ENCODE measurements around the gene RUNDC3A.

Gene RUNDC3A

GRCh38 chr17:44304651-44305050 is 3.8 kb upstream of the RUNDC3A start:
- no peak for TF ChIP-seq POLR2AphosphoS5 (IDR thresholded peaks at IDR 0.05; ENCODE audit: borderline replicate concordance, low read depth, low read length)
- no peak for TF ChIP-seq FOXP2 (optimal IDR thresholded peaks at IDR 0.05; ENCODE audit: control extremely low read depth, extremely low read length, insufficient read depth)
- TF ChIP-seq EZH2 (IDR thresholded peaks at IDR 0.05), result no peak
- Histone ChIP-seq H3K4me3 (peak overlapping the region; percentile 9; the same call in 1 of the 2 replicates), H3K27ac (no peak overlapping the region), H3K36me3 (ENCODE audit: insufficient read depth, low read length) (no peaks in the 10 kb centered on the region), H3K9me3 (ENCODE audit: low read depth, low read length) (no peaks in the 10 kb centered on the region), H3K9ac (ENCODE audit: insufficient read length) (no peak overlapping the region)
- DNase-seq (ENCODE audit: low read depth, low spot score), result no peak

GRCh38 chr17:44307387-44308186 is 814 bp upstream of the RUNDC3A start:
- Histone ChIP-seq H3K9ac (ENCODE audit: insufficient read length) (no peak overlapping the region), H3K27ac (no peak overlapping the region)
- TF ChIP-seq FOXP2 (optimal IDR thresholded peaks at IDR 0.05; ENCODE audit: control extremely low read depth, extremely low read length, insufficient read depth) (no peak), EZH2 (IDR thresholded peaks at IDR 0.05) (no peak), POLR2AphosphoS5 (IDR thresholded peaks at IDR 0.05; ENCODE audit: borderline replicate concordance, low read depth, low read length) (no peak)

GRCh38 chr17:44308865-44309264 is 464 bp downstream of the RUNDC3A start:
- H3K9me3 ChIP-seq (ENCODE audit: low read depth, low read length), result no peaks in the 10 kb centered on the region
- no peak overlapping the region; the same call in 1 of the 2 replicates for H3K4me3 ChIP-seq
- H3K9ac ChIP-seq (ENCODE audit: insufficient read length), result no peak overlapping the region
- no peak for DNase-seq (ENCODE audit: low read depth, low spot score)
- no peaks in the 10 kb centered on the region for H3K36me3 ChIP-seq (ENCODE audit: insufficient read depth, low read length)
- H3K27ac ChIP-seq, result no peak overlapping the region
- TF ChIP-seq POLR2AphosphoS5 (IDR thresholded peaks at IDR 0.05; ENCODE audit: borderline replicate concordance, low read depth, low read length), result no peak
- no peak for TF ChIP-seq FOXP2 (optimal IDR thresholded peaks at IDR 0.05; ENCODE audit: control extremely low read depth, extremely low read length, insufficient read depth)
- TF ChIP-seq EZH2 (IDR thresholded peaks at IDR 0.05), result no peak

More at GRCh38 chr17:44307387-44308186, 814 bp upstream of the RUNDC3A start:
- Histone ChIP-seq H3K36me3 (ENCODE audit: insufficient read depth, low read length) (no peaks in the 10 kb centered on the region), H3K4me3 (peak overlapping the region; percentile 69), H3K9me3 (ENCODE audit: low read depth, low read length) (no peaks in the 10 kb centered on the region)
- DNase-seq (ENCODE audit: low read depth, low spot score), result no peak

- Histone ChIP-seq H3K9ac (ENCODE audit: insufficient read length) (no peak overlapping the region), H3K9me3 (ENCODE audit: low read depth, low read length) (no peaks in the 10 kb centered on the region), H3K36me3 (ENCODE audit: insufficient read depth, low read length) (no peaks in the 10 kb centered on the region), H3K4me3 (no peak overlapping the region), H3K27ac (no peak overlapping the region)
- TF ChIP-seq POLR2AphosphoS5 (IDR thresholded peaks at IDR 0.05; ENCODE audit: borderline replicate concordance, low read depth, low read length) (no peak), EZH2 (IDR thresholded peaks at IDR 0.05) (no peak), FOXP2 (optimal IDR thresholded peaks at IDR 0.05; ENCODE audit: control extremely low read depth, extremely low read length, insufficient read depth) (no peak)
- DNase-seq (ENCODE audit: low read depth, low spot score), result no peak
These were observed 1.1 kb downstream of the RUNDC3A start for GRCh38 chr17:44309472-44309871.

- no peak overlapping the region for H3K27ac ChIP-seq
- no peak overlapping the region for H3K9ac ChIP-seq (ENCODE audit: insufficient read length)
- H3K9me3 ChIP-seq (ENCODE audit: low read depth, low read length), result no peaks in the 10 kb centered on the region
- DNase-seq (ENCODE audit: low read depth, low spot score), result no peak
- H3K4me3 ChIP-seq, result no peak overlapping the region
- no peaks in the 10 kb centered on the region for H3K36me3 ChIP-seq (ENCODE audit: insufficient read depth, low read length)
- TF ChIP-seq POLR2AphosphoS5 (IDR thresholded peaks at IDR 0.05; ENCODE audit: borderline replicate concordance, low read depth, low read length) (no peak), EZH2 (IDR thresholded peaks at IDR 0.05) (no peak), FOXP2 (optimal IDR thresholded peaks at IDR 0.05; ENCODE audit: control extremely low read depth, extremely low read length, insufficient read depth) (no peak)
These were observed 1.8 kb downstream of the RUNDC3A start for GRCh38 chr17:44310188-44310587.

GRCh38 chr17:44310609-44311376 is 2.4 kb downstream of the RUNDC3A start:
- no peak for TF ChIP-seq EZH2 (IDR thresholded peaks at IDR 0.05)
- no peak for TF ChIP-seq FOXP2 (optimal IDR thresholded peaks at IDR 0.05; ENCODE audit: control extremely low read depth, extremely low read length, insufficient read depth)
- no peak for TF ChIP-seq POLR2AphosphoS5 (IDR thresholded peaks at IDR 0.05; ENCODE audit: borderline replicate concordance, low read depth, low read length)
- no peaks in the 10 kb centered on the region for H3K9me3 ChIP-seq (ENCODE audit: low read depth, low read length)
- no peak overlapping the region for H3K27ac ChIP-seq
- no peaks in the 10 kb centered on the region for H3K36me3 ChIP-seq (ENCODE audit: insufficient read depth, low read length)
- DNase-seq (ENCODE audit: low read depth, low spot score), result no peak
- H3K4me3 ChIP-seq, result no peak overlapping the region
- no peak overlapping the region for H3K9ac ChIP-seq (ENCODE audit: insufficient read length)

- H3K9ac ChIP-seq (ENCODE audit: insufficient read length), result no peak overlapping the region
- no peak overlapping the region for H3K4me3 ChIP-seq
- H3K27ac ChIP-seq, result no peak overlapping the region
- no peaks in the 10 kb centered on the region for H3K36me3 ChIP-seq (ENCODE audit: insufficient read depth, low read length)
- no peaks in the 10 kb centered on the region for H3K9me3 ChIP-seq (ENCODE audit: low read depth, low read length)
- no peak for TF ChIP-seq POLR2AphosphoS5 (IDR thresholded peaks at IDR 0.05; ENCODE audit: borderline replicate concordance, low read depth, low read length)
- no peak for TF ChIP-seq EZH2 (IDR thresholded peaks at IDR 0.05)
- no peak for TF ChIP-seq FOXP2 (optimal IDR thresholded peaks at IDR 0.05; ENCODE audit: control extremely low read depth, extremely low read length, insufficient read depth)
- no peak for DNase-seq (ENCODE audit: low read depth, low spot score)
These were observed 3.3 kb downstream of the RUNDC3A start for GRCh38 chr17:44311562-44312181.

All from SK-N-MC (cell line).